Progenitor cell of endocrine pancreas (in vitro differentiated cells): ENCODE results near the gene ZNF701. TPM values are rescaled to one million over a fixed set of nuclear protein-coding genes. Genes with fewer than 3 reads are reported as not detected.
"Not testable (repeated sequence)": the region's sequence is repeated elsewhere in the genome, so short reads cannot be mapped to it uniquely, and the experiment has no call there.

Source experiments
- DNase-seq: peaks from one replicate; pipeline ENCODE4 v3.0.0; 2021; ENCODE audit warnings: low spot score; ENCODE audit not compliant: unreplicated experiment
- H3K27ac Mint-ChIP-seq: 2 replicates; pipeline ENCODE4 v1.8.0; 2021; ENCODE audit warnings: mild to moderate bottlenecking, moderate library complexity, mixed read lengths
- H3K27me3 Mint-ChIP-seq: 2 replicates; pipeline ENCODE4 v1.8.0; 2021; ENCODE audit warnings: mixed read lengths
- H3K36me3 Mint-ChIP-seq: 2 replicates; pipeline ENCODE4 v1.8.0; 2022; ENCODE audit warnings: mixed read lengths; ENCODE audit not compliant: insufficient read depth
- H3K4me1 Mint-ChIP-seq: 2 replicates; pipeline ENCODE4 v1.8.0; 2021; ENCODE audit warnings: low read depth, mixed read lengths
- H3K4me3 Mint-ChIP-seq: 2 replicates; pipeline ENCODE4 v1.8.0; 2021; ENCODE audit warnings: low read depth, mild to moderate bottlenecking, moderate library complexity, mixed read lengths
- H3K9me3 Mint-ChIP-seq: 2 replicates; pipeline ENCODE4 v1.8.0; 2021; ENCODE audit warnings: low read depth, mixed read lengths
- CTCF ChIP-seq: fragments of 200-600 bp; sonication (generic); IDR thresholded peaks from one replicate; pipeline ENCODE4 v1.5.0; 2021; ENCODE audit warnings: antibody characterized with exemption, mild to moderate bottlenecking; ENCODE audit not compliant: unreplicated experiment
- total RNA-seq: library from RNA; stranded (reverse); gene quantifications from 2 replicates; pipeline ENCODE4 v1.2.1, GENCODE V29; 2021

The ZNF701 gene
- total RNA-seq, 1 donor from 2014 or later, result 34.7 TPM

- Mint-ChIP-seq H3K9me3 (no peaks in the 10 kb centered on the region), H3K36me3 (peaks cover 17% of the 10 kb centered on the region), H3K4me1 (peaks cover under 1% of the 10 kb centered on the region), H3K27ac (peak overlapping the region; percentile 37), H3K27me3 (peaks cover 6% of the 10 kb centered on the region), H3K4me3 (no peak overlapping the region)
- DNase-seq, result no peak
- no peak for TF ChIP-seq CTCF
These were observed 28.5 kb upstream of the ZNF701 start for GRCh38 chr19:52541608-52542007.

GRCh38 chr19:52542541-52542940 lies 27.5 kb upstream of the ZNF701 start:
- DNase-seq, result not testable (repeated sequence)
- Mint-ChIP-seq H3K36me3 (peaks cover 21% of the 10 kb centered on the region), H3K27ac (peak overlapping the region; percentile 35)

GRCh38 chr19:52542984-52543664 lies 27.0 kb upstream of the ZNF701 start:
- no peak for TF ChIP-seq CTCF
- no peaks in the 10 kb centered on the region for H3K9me3 Mint-ChIP-seq
- H3K27ac Mint-ChIP-seq, result no peak overlapping the region
- peaks cover 22% of the 10 kb centered on the region for H3K36me3 Mint-ChIP-seq
- DNase-seq, result no peak
- H3K27me3 Mint-ChIP-seq, result no peaks in the 10 kb centered on the region
- H3K4me1 Mint-ChIP-seq, result no peaks in the 10 kb centered on the region
- no peak overlapping the region for H3K4me3 Mint-ChIP-seq

More at GRCh38 chr19:52542541-52542940, 27.5 kb upstream of the ZNF701 start:
- not testable (repeated sequence) for H3K4me3 Mint-ChIP-seq, H3K4me1 Mint-ChIP-seq, H3K9me3 Mint-ChIP-seq, H3K27me3 Mint-ChIP-seq

- TF ChIP-seq CTCF, result no peak
- no peak for DNase-seq
- no peak overlapping the region for H3K27ac Mint-ChIP-seq
- H3K9me3 Mint-ChIP-seq, result peaks cover 50% of the 10 kb centered on the region
- H3K36me3 Mint-ChIP-seq, result peaks cover 72% of the 10 kb centered on the region
- no peaks in the 10 kb centered on the region for H3K27me3 Mint-ChIP-seq
- H3K4me3 Mint-ChIP-seq, result no peak overlapping the region
- H3K4me1 Mint-ChIP-seq, result peaks cover 4% of the 10 kb centered on the region
These were observed 15.7 kb upstream of the ZNF701 start for GRCh38 chr19:52554216-52554971.

GRCh38 chr19:52557231-52557995 lies 12.7 kb upstream of the ZNF701 start:
- peaks cover 38% of the 10 kb centered on the region for H3K9me3 Mint-ChIP-seq
- peaks cover 56% of the 10 kb centered on the region for H3K36me3 Mint-ChIP-seq
- no peaks in the 10 kb centered on the region for H3K27me3 Mint-ChIP-seq
- peaks cover 4% of the 10 kb centered on the region for H3K4me1 Mint-ChIP-seq
- H3K4me3 Mint-ChIP-seq, result no peak overlapping the region
- DNase-seq, result no peak
- no peak for TF ChIP-seq CTCF
- no peak overlapping the region for H3K27ac Mint-ChIP-seq

GRCh38 chr19:52558732-52559445 lies 11.2 kb upstream of the ZNF701 start:
- H3K27ac Mint-ChIP-seq, result peak overlapping the region; percentile 65
- H3K27me3 Mint-ChIP-seq, H3K4me1 Mint-ChIP-seq, DNase-seq, H3K4me3 Mint-ChIP-seq: not testable (repeated sequence)
- peaks cover 46% of the 10 kb centered on the region for H3K36me3 Mint-ChIP-seq
- H3K9me3 Mint-ChIP-seq, result peaks cover 24% of the 10 kb centered on the region

- not testable (repeated sequence) for H3K27me3 Mint-ChIP-seq, H3K9me3 Mint-ChIP-seq, H3K4me3 Mint-ChIP-seq, H3K27ac Mint-ChIP-seq, DNase-seq
- peaks cover 11% of the 10 kb centered on the region for H3K4me1 Mint-ChIP-seq
- peaks cover 28% of the 10 kb centered on the region for H3K36me3 Mint-ChIP-seq
These were observed 8.5 kb upstream of the ZNF701 start for GRCh38 chr19:52561611-52562010.
